Measurements from ENCODE around the gene EED. TPM values are rescaled to one million over a fixed set of nuclear protein-coding genes. Genes with fewer than 3 reads are reported as not detected.

EED gene
- 279 and 294 TPM in 2 replicates for total RNA-seq

DNA sequence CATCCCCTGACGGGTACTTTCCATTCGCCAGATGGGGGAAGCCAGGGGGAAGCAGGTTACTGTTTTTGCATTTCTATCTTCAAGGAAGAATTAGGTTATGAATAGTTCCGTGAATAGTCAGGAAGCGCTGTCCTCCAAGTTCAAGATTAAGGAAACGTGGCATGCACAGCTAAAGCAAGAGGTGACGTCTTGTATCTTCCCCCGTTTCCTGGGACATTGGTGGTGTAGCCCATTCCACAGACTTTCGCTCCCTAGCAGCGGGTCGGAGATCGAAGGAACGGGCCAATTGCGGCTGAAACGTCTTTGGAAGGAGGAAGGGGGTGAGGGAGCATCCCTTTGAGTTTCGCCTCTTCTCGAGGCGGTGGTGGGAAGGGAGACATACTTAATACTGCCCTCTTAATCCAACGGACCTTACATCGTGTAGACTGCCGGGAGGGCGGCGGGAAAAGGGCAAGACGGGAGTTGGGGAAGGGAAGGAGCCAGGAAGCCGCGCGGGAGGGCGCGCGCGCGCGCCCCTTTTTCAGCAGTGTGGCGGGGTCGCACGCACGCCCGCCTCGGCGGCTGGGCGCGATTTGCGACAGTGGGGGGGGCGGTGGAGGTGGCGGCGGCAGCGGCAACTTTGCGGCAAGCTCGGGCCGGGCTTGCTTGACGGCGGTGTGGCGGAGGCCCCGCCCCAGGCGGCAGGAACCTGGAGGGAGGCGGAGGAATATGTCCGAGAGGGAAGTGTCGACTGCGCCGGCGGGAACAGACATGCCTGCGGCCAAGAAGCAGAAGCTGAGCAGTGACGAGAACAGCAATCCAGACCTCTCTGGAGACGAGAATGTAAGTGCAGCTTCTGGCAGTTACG lies at the start of gene EED:
Gene EED, plus strand, starts transcription at position 232 of the 847 bp plus-strand sequence. Its CDS starts 477 bp downstream, at position 709.
- H3K27ac Mint-ChIP-seq = no peak within 1 kb of the TSS
- peak; percentile 93 for DNase-seq (ENCODE audit: low spot score)
- H3K9me3 Mint-ChIP-seq = no peaks in the 10 kb centered on the region
- intact Hi-C loops (cut with micrococcal nuclease) = loop anchor here (1.0 to 10.0 kb wide), 16 partner anchors 12 to 616 kb away; partner anchors contain the start of genes CCDC83, CREBZF, HIKESHI and PICALM
- H3K27me3 Mint-ChIP-seq (ENCODE audit: insufficient read depth) = no peaks in the 10 kb centered on the region
- peaks cover 43% of the 10 kb centered on the region for H3K4me1 Mint-ChIP-seq (ENCODE audit: low read depth)
- H3K36me3 Mint-ChIP-seq (ENCODE audit: low read depth) = peaks cover 22% of the 10 kb centered on the region
- no peak within 1 kb of the TSS for H3K4me3 Mint-ChIP-seq

DNA sequence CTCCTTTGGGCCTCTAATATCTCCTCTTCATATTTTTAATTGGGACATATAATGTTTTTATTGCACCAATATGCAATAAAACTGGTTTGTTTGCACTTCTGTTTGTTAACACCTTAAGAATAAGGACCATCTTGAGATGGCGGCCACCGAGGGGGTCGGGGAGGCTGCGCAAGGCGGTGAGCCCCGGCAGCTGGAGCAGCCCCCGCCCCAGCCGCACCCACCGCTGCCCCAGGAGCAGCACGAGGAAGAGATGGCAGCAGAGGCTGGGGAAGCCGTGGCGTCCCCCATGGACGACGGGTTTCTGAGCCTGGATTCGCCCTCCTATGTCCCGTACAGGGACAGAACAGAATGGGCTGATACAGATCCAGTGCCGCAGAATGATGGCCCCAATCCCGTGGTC lies 49.6 kb upstream of the EED start:
- intact Hi-C loops (cut with micrococcal nuclease) = no loop called here
- no peak for DNase-seq (ENCODE audit: low spot score)
- Mint-ChIP-seq H3K4me1 (ENCODE audit: low read depth) (peaks cover 44% of the 10 kb centered on the region), H3K36me3 (ENCODE audit: low read depth) (no peaks in the 10 kb centered on the region), H3K9me3 (peaks cover 4% of the 10 kb centered on the region), H3K27ac (no peak overlapping the region), H3K27me3 (ENCODE audit: insufficient read depth) (no peaks in the 10 kb centered on the region), H3K4me3 (no peak overlapping the region)

- DNase-seq (ENCODE audit: low spot score) = no peak
- Mint-ChIP-seq H3K9me3 (no peaks in the 10 kb centered on the region), H3K4me1 (ENCODE audit: low read depth) (peaks cover 44% of the 10 kb centered on the region), H3K27ac (no peak overlapping the region), H3K36me3 (ENCODE audit: low read depth) (no peaks in the 10 kb centered on the region), H3K4me3 (no peak overlapping the region), H3K27me3 (ENCODE audit: insufficient read depth) (no peaks in the 10 kb centered on the region)
- intact Hi-C loops (cut with micrococcal nuclease) = no loop called here
These were observed 48.4 kb upstream of the EED start for GRCh38 chr11:86196085-86196696.

GRCh38 chr11:86196913-86197312 lies 47.6 kb upstream of the EED start:
- H3K36me3 Mint-ChIP-seq (ENCODE audit: low read depth) = no peaks in the 10 kb centered on the region
- H3K27ac Mint-ChIP-seq = no peak overlapping the region
- no peak for DNase-seq (ENCODE audit: low spot score)
- intact Hi-C loops (cut with micrococcal nuclease) = no loop called here
- H3K9me3 Mint-ChIP-seq = no peaks in the 10 kb centered on the region
- H3K27me3 Mint-ChIP-seq (ENCODE audit: insufficient read depth) = no peaks in the 10 kb centered on the region
- peaks cover 41% of the 10 kb centered on the region for H3K4me1 Mint-ChIP-seq (ENCODE audit: low read depth)
- H3K4me3 Mint-ChIP-seq = no peak overlapping the region

DNA sequence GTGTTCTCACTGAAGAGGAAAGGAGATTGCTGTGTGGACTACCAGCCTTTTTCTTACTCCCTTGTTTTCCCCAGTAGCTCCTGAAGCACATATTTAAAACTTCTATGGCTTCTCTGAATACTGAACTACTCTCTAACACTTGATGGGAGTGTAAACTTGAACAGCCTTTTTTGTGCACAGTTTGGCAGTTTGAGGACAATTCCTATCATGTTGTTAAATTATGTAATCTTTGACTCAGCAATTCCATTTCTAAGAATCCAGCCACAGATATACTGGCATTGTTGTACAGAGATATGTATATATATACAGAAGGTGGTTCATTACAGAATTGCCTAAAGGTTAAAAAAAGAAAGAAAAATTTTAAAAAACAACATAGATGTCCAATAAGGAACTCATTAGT lies 47.1 kb upstream of the EED start:
- intact Hi-C loops (cut with micrococcal nuclease) = no loop called here
- no peak overlapping the region for H3K4me3 Mint-ChIP-seq
- no peaks in the 10 kb centered on the region for H3K36me3 Mint-ChIP-seq (ENCODE audit: low read depth)
- no peaks in the 10 kb centered on the region for H3K27me3 Mint-ChIP-seq (ENCODE audit: insufficient read depth)
- peaks cover 36% of the 10 kb centered on the region for H3K4me1 Mint-ChIP-seq (ENCODE audit: low read depth)
- no peak overlapping the region for H3K27ac Mint-ChIP-seq
- no peak for DNase-seq (ENCODE audit: low spot score)
- no peaks in the 10 kb centered on the region for H3K9me3 Mint-ChIP-seq

- Mint-ChIP-seq H3K4me1 (ENCODE audit: low read depth) (peaks cover 29% of the 10 kb centered on the region), H3K27ac (no peak overlapping the region), H3K9me3 (no peaks in the 10 kb centered on the region), H3K36me3 (ENCODE audit: low read depth) (no peaks in the 10 kb centered on the region), H3K27me3 (ENCODE audit: insufficient read depth) (no peaks in the 10 kb centered on the region), H3K4me3 (no peak overlapping the region)
- no peak for DNase-seq (ENCODE audit: low spot score)
- intact Hi-C loops (cut with micrococcal nuclease) = no loop called here
These were observed 46.4 kb upstream of the EED start for GRCh38 chr11:86198139-86198538.

GRCh38 chr11:86199354-86199753 lies 45.2 kb upstream of the EED start:
- Mint-ChIP-seq H3K36me3 (ENCODE audit: low read depth) (no peaks in the 10 kb centered on the region), H3K27ac (no peak overlapping the region), H3K27me3 (ENCODE audit: insufficient read depth) (no peaks in the 10 kb centered on the region), H3K4me3 (no peak overlapping the region), H3K9me3 (no peaks in the 10 kb centered on the region), H3K4me1 (ENCODE audit: low read depth) (peaks cover 27% of the 10 kb centered on the region)
- DNase-seq (ENCODE audit: low spot score) = no peak
- intact Hi-C loops (cut with micrococcal nuclease) = no loop called here

GRCh38 chr11:86201371-86201884 lies 43.1 kb upstream of the EED start:
- no peak for DNase-seq (ENCODE audit: low spot score)
- no peak overlapping the region for H3K4me3 Mint-ChIP-seq
- intact Hi-C loops (cut with micrococcal nuclease) = loop anchor here (5.0 kb wide), 2 partner anchors 84 to 344 kb away; partner anchors contain the start of gene CCDC83
- peaks cover 2% of the 10 kb centered on the region for H3K36me3 Mint-ChIP-seq (ENCODE audit: low read depth)
- H3K4me1 Mint-ChIP-seq (ENCODE audit: low read depth) = peaks cover 21% of the 10 kb centered on the region
- no peaks in the 10 kb centered on the region for H3K9me3 Mint-ChIP-seq
- H3K27ac Mint-ChIP-seq = no peak overlapping the region
- H3K27me3 Mint-ChIP-seq (ENCODE audit: insufficient read depth) = no peaks in the 10 kb centered on the region

GRCh38 chr11:86202013-86202336 lies 42.6 kb upstream of the EED start:
- intact Hi-C loops (cut with micrococcal nuclease) = loop anchor here (1.0 to 5.0 kb wide), 13 partner anchors 9 to 345 kb away; partner anchors contain the start of genes CCDC83, EED and PICALM
- H3K4me3 Mint-ChIP-seq = no peak overlapping the region
- no peaks in the 10 kb centered on the region for H3K27me3 Mint-ChIP-seq (ENCODE audit: insufficient read depth)
- H3K4me1 Mint-ChIP-seq (ENCODE audit: low read depth) = peaks cover 21% of the 10 kb centered on the region
- H3K9me3 Mint-ChIP-seq = no peaks in the 10 kb centered on the region
- no peak for DNase-seq (ENCODE audit: low spot score)
- peaks cover 2% of the 10 kb centered on the region for H3K36me3 Mint-ChIP-seq (ENCODE audit: low read depth)
- no peak overlapping the region for H3K27ac Mint-ChIP-seq

DNA sequence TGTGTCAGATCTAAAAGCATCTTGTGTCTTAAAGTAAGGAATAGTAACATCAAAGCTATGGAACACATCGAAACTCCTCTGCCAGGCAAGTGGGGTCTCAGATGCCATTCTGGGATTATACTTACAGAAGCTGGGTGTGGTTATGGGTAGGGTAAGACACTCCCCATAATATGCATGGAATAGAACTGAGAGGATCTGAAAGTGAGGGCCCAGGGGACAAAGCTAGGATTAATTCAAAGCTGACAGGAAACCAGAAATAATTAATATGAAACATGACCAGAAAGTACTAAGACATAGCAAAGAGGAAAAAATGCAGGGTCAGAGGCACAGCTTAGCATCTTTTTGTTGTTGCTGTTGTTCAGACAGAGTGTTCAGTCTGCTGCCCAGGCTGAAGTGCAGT lies 40.2 kb upstream of the EED start:
- intact Hi-C loops (cut with micrococcal nuclease) = loop anchor here (5.0 kb wide), 2 partner anchors 87 to 347 kb away; partner anchors contain the start of gene CCDC83
- Mint-ChIP-seq H3K9me3 (no peaks in the 10 kb centered on the region), H3K36me3 (ENCODE audit: low read depth) (peaks cover 2% of the 10 kb centered on the region), H3K4me3 (no peak overlapping the region), H3K4me1 (ENCODE audit: low read depth) (peaks cover 22% of the 10 kb centered on the region), H3K27me3 (ENCODE audit: insufficient read depth) (no peaks in the 10 kb centered on the region), H3K27ac (peak overlapping the region; percentile 9)
- DNase-seq (ENCODE audit: low spot score) = no peak

- H3K36me3 Mint-ChIP-seq (ENCODE audit: low read depth) = peaks cover 2% of the 10 kb centered on the region
- H3K4me3 Mint-ChIP-seq = no peak overlapping the region
- intact Hi-C loops (cut with micrococcal nuclease) = no loop called here
- H3K9me3 Mint-ChIP-seq = no peaks in the 10 kb centered on the region
- no peaks in the 10 kb centered on the region for H3K27me3 Mint-ChIP-seq (ENCODE audit: insufficient read depth)
- peaks cover 28% of the 10 kb centered on the region for H3K4me1 Mint-ChIP-seq (ENCODE audit: low read depth)
- H3K27ac Mint-ChIP-seq = no peak overlapping the region
- DNase-seq (ENCODE audit: low spot score) = no peak
These were observed 38.9 kb upstream of the EED start for GRCh38 chr11:86205421-86206336.

GRCh38 chr11:86206337-86206695 lies 38.2 kb upstream of the EED start:
- H3K9me3 Mint-ChIP-seq = no peaks in the 10 kb centered on the region

More at GRCh38 chr11:86206337-86206695, 38.2 kb upstream of the EED start:
- Mint-ChIP-seq H3K27ac (peak overlapping the region; percentile 47), H3K27me3 (ENCODE audit: insufficient read depth) (no peaks in the 10 kb centered on the region), H3K4me3 (no peak overlapping the region), H3K36me3 (ENCODE audit: low read depth) (peaks cover 2% of the 10 kb centered on the region), H3K4me1 (ENCODE audit: low read depth) (peaks cover 35% of the 10 kb centered on the region)
- no peak for DNase-seq (ENCODE audit: low spot score)
- intact Hi-C loops (cut with micrococcal nuclease) = no loop called here

All from activated T-helper 1 cell treated with anti-CD3 and anti-CD28 coated beads, Interleukin-12 subunit alpha, Interleukin-12 subunit beta, Interleukin-2, Interleukin-4 antibody, amounts not matched to agents 30 ng/mL and 10 ng/mL and 1 ng/mL, durations not matched to agents 14 hours and 24 hours and 36 hours (primary cell).